OCI-LY3 (cell line): ENCODE results near the gene STX16.

Experiments used
- CTCF ChIP-seq: fragments of 200-600, 300-600 bp; sonication (generic); IDR thresholded peaks from 2 replicates; pipeline ENCODE4 v1.5.1; 2014; ENCODE audit warnings: antibody characterized with exemption, low read length, low read depth
- EZH2phosphoT487 ChIP-seq: fragments of 200-600 bp; shearing (Covaris generic); IDR thresholded peaks from 2 replicates; pipeline ENCODE4 v1.6.1; 2018; ENCODE audit warnings: antibody characterized with exemption, mixed run types, low read depth

- TF ChIP-seq CTCF (no peak), EZH2phosphoT487 (no peak)
These were observed 11.6 kb upstream of the STX16 start for GRCh38 chr20:58639182-58640146.
